ENCODE results near the gene NLGN2. TPM values are rescaled to one million over a fixed set of nuclear protein-coding genes. Genes with fewer than 3 reads are reported as not detected.
A peak's percentile ranks its signal among the peaks of the same experiment; 100 is the strongest.

Gene NLGN2
- total and polyA plus RNA-seq, 2 of the 8 experiments (the other 6 are each of a cell fraction or from before 2014, with no cell fraction given): 21.2 to 62.8 TPM

- H2AFZ ChIP-seq (ENCODE audit: low read length): no peak overlapping the region
- DNase-seq (ENCODE audit: low read depth in 1 of 2, low spot score in 2 of 2): no peak
Observed at GRCh38 chr17:7403727-7403976, 4.0 kb upstream of the NLGN2 start.

More at GRCh38 chr17:7403727-7403976, 4.0 kb upstream of the NLGN2 start:
- no peak overlapping the region for H2BK20ac ChIP-seq (ENCODE audit: low read length)
- TF ChIP-seq MAX (IDR thresholded peaks at IDR 0.05) (0 out of 2 replicates have a peak, but pooled peaks have one; percentile 3), HDAC2 (IDR thresholded peaks at IDR 0.05; ENCODE audit: borderline replicate concordance in 1 of 2, low read depth in 2 of 2, low read length in 2 of 2) (peak in 1 of 2 experiments; percentile 84; a peak in 1 of 4 replicates), TCF12 (IDR thresholded peaks at IDR 0.05; ENCODE audit: low read depth, low read length) (no peak)
- CTCF ChIA-PET (ENCODE audit: partially characterized antibody): interaction anchor here (0.8 to 3.5 kb wide), 10 partner anchors 8 to 157 kb away, joined by 3 to 26 read pairs (median 5); partner anchors contain the start of genes TMEM102 and TMEM95
- peaks cover 0 to 8% of the 10 kb centered on the region in 2 experiments for H4K20me1 ChIP-seq (replicated peaks in 1 of 2; ENCODE audit: control insufficient read depth in 1 of 2, insufficient read depth in 2 of 2, low read length in 2 of 2)
- H3K9ac ChIP-seq (replicated peaks in 1 of 4; ENCODE audit: extremely low read depth in 1 of 4, low read depth in 3 of 4, low read length in 3 of 4): peak overlapping the region in 3 of 4 experiments; percentile 19 to 42 (median 34); a peak in 3 of 7 replicates
- peaks cover 5% of the 10 kb centered on the region for H3K79me1 ChIP-seq (ENCODE audit: low read depth, low read length)
- H3K23ac ChIP-seq (ENCODE audit: insufficient read length): no peak overlapping the region
- no peak overlapping the region for H2AK5ac ChIP-seq (ENCODE audit: low read depth, low read length)
- peak overlapping the region; percentile 91 for H3K56ac ChIP-seq (replicated peaks; ENCODE audit: insufficient read length, low read depth, low read length)
- no peaks in the 10 kb centered on the region; a peak in 1 of 7 replicates for H3K27me3 ChIP-seq (replicated peaks in 1 of 4; ENCODE audit: control insufficient read depth in 3 of 4, extremely low read depth in 1 of 4, insufficient read depth in 3 of 4, low read length in 3 of 4)
- H3K23me2 ChIP-seq (ENCODE audit: low read depth, low read length): peaks cover 15% of the 10 kb centered on the region; the same call in 1 of the 2 replicates
- no peak overlapping the region for H2BK12ac ChIP-seq (ENCODE audit: low read depth, low read length)
- no peak overlapping the region for H4K91ac ChIP-seq (replicated peaks; ENCODE audit: insufficient read length, low read length)
- peaks cover 0 to 8% of the 10 kb centered on the region in 2 experiments; a peak in 1 of 4 replicates for H3K79me2 ChIP-seq (ENCODE audit: control insufficient read depth in 1 of 2, insufficient read depth in 2 of 2, low read length in 2 of 2)
- peaks cover 0 to 5% (median 1%) of the 10 kb centered on the region in 4 experiments; a peak in 1 of 8 replicates for H3K36me3 ChIP-seq (ENCODE audit: control insufficient read depth in 2 of 4, insufficient read depth in 4 of 4, low read length in 3 of 4)
- peak overlapping the region; percentile 76 for H2BK5ac ChIP-seq (ENCODE audit: low read depth, low read length)
- H3K9me3 ChIP-seq (ENCODE audit: insufficient read depth in 2 of 2, low read depth in 1 of 2, low read length in 1 of 2): no peaks in the 10 kb centered on the region
- peak overlapping the region; percentile 67 to 94 (median 74) for H3K4me3 ChIP-seq (ENCODE audit: extremely low read depth in 1 of 4, insufficient read depth in 2 of 4, low read depth in 3 of 4, low read length in 4 of 4)
- 4% methylated on average over 8 of the region's 13 CpGs; no CpG with 5 or more reads in 1 of the 2 experiments for WGBS, 2 experiments (ENCODE audit: extremely low coverage in 1 of 2, insufficient coverage in 1 of 2, insufficient read length in 1 of 2, insufficient replicate concordance in 2 of 2, low coverage in 1 of 2, low lambda C conversion rate in 2 of 2, missing lambda C conversion rate in 1 of 2)
- FAIRE-seq: no peak
- H3K18ac ChIP-seq (ENCODE audit: extremely low read depth, low read length): peak overlapping the region; percentile 96
- H3K4me2 ChIP-seq (ENCODE audit: insufficient read depth in 1 of 2, low read depth in 2 of 2, low read length in 2 of 2): peak overlapping the region; percentile 84 to 90
- H2BK15ac ChIP-seq (ENCODE audit: low read length): no peak overlapping the region
- no peak overlapping the region for H3K14ac ChIP-seq (ENCODE audit: insufficient read length)
- H4K8ac ChIP-seq (ENCODE audit: extremely low read depth, insufficient read depth, low read length): no peak overlapping the region
- peak overlapping the region; percentile 81; the same call in 1 of the 2 replicates for H3K27ac ChIP-seq (ENCODE audit: low read depth, low read length)
- no peak overlapping the region for H2BK120ac ChIP-seq (replicated peaks; ENCODE audit: low read depth, low read length)
- H3K4ac ChIP-seq (replicated peaks; ENCODE audit: insufficient read length, low read depth, low read length): no peak overlapping the region
- H3K4me1 ChIP-seq (replicated peaks in 1 of 4; ENCODE audit: control insufficient read depth in 3 of 4, insufficient read depth in 4 of 4, low read length in 3 of 4): peaks cover 0 to 15% (median 11%) of the 10 kb centered on the region in 4 experiments; a peak in 5 of 7 replicates
- POLR2A ChIA-PET (ENCODE audit: partially characterized antibody): interaction anchor here (0.6 to 8.2 kb wide), 23 partner anchors 10 to 205 kb away, joined by 3 to 66 read pairs (median 4); partner anchors contain the start of genes CHRNB1, FGF11, KCTD11 and PHF23
- peak overlapping the region; percentile 79 for H4K5ac ChIP-seq (ENCODE audit: insufficient read length, low read depth, low read length)
